ENCODE results near the gene SPTLC2.

DNA sequence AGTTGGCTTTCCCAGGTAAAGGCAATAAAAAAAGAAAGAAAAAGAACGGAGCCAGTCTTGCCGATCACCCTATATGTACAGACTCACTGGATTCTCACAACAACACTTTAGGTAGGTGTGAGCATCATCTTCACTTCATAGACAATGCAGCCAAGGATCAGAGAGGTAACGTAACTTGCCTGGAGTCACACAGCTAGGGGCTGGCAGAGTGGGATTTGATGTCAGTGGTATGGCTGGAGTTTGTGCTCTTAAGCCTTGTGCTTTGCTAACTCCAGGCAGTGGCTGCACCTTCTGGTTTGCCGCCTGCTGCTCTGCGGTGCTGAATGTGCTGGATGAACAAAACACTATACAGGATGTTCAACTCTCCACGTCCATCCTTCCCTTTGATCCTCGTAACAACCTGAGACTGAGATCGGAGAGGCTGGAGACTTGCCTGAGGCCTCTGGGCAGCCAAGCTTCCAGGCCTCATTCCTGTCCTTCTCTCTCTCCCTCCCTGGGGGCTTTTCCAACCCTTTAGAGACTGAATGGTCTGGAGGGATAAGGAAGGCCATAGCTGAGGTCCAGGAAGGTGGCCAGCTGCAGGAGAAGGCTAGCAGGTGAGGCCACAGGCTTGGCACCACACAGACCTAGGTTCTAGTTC is 126.0 kb downstream of the SPTLC2 start:
- no peak for TF ChIP-seq CTCF (IDR thresholded peaks at IDR 0.05; ENCODE audit: low read depth, low read length)
- no peak for TF ChIP-seq EZH2phosphoT487 (IDR thresholded peaks at IDR 0.05; ENCODE audit: low read depth)

Data from OCI-LY3 (cell line).